Measurements from ENCODE around the gene TMEM203.

Gene TMEM203

DNA sequence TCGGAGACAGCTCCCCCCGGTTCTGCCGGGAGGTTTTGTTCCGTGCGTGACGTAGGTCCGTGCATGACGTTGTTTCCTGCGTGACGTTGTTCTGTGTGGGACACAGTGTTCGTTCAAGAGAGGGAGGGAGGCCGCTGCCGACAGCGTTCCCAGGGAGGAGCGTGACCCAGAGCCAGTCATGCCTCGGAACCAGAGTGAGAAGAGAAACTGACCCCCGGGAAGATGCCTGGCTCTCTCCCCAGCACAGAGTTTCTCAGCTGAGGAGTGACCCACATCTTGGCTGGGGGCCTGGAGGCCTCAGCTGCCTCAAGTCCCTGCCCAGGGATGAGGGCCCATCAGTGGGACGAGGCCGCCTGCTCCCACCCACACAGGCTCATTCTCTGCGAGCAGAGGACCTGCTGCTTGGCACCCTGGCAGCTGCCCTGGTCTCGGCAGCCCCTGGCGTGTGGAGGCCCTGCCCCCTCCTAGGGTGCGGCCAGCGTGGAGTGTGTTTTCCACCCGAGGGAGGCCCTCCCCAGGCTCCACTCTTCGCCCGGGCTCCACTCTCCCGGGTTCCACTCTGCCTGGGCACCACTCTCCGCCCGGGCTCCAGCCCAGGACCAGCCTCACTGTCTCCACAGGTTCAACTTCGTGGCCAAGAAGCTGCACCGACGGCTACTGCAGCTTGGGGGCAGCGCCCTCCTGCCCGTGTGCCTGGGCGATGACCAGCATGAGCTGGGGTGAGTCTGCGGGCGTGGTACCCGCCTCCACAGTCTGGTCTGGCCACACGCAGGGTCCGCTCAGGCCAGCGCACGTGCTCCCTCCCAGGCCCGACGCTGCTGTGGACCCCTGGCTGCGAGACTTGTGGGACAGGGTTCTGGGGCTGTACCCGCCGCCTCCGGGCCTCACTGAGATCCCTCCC, 8.0 kb upstream of the TMEM203 start:
- TF ChIP-seq, protein P1, sequence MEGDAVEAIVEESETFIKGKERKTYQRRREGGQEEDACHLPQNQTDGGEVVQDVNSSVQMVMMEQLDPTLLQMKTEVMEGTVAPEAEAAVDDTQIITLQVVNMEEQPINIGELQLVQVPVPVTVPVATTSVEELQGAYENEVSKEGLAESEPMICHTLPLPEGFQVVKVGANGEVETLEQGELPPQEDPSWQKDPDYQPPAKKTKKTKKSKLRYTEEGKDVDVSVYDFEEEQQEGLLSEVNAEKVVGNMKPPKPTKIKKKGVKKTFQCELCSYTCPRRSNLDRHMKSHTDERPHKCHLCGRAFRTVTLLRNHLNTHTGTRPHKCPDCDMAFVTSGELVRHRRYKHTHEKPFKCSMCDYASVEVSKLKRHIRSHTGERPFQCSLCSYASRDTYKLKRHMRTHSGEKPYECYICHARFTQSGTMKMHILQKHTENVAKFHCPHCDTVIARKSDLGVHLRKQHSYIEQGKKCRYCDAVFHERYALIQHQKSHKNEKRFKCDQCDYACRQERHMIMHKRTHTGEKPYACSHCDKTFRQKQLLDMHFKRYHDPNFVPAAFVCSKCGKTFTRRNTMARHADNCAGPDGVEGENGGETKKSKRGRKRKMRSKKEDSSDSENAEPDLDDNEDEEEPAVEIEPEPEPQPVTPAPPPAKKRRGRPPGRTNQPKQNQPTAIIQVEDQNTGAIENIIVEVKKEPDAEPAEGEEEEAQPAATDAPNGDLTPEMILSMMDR (IDR thresholded peaks at IDR 0.05; ENCODE audit: low read depth, low read length, missing control alignments): no peak
- H3K4me3 ChIP-seq (ENCODE audit: low read depth, low read length): no peak overlapping the region
- in situ Hi-C loops (cut with HindIII; ENCODE audit: low sequenced_read_pairs): no loop called here
- DNase-seq (ENCODE audit: low read depth): no peak

DNA sequence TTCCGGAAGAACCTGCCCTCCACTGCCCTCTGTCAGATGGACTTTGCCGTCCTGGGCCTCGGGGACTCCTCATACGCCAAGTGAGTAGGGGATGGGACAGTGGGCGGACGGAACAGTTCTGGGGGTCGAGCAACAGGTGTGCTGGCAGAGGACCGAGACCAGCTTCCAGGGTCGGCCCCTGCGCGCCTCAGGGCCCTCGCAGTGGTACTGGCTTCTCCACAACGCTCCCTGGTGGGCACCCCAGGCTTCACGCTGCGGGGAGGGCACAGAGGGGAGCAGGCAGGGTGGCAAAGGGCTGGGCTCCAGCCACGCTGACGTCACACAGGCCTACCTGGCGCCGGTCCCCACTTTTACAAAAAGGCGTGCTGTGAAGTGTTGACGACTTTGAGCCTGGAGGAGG, 7.1 kb upstream of the TMEM203 start:
- TF ChIP-seq, protein P1 (IDR thresholded peaks at IDR 0.05; ENCODE audit: low read depth, low read length, missing control alignments): no peak
- no peak overlapping the region for H3K4me3 ChIP-seq (ENCODE audit: low read depth, low read length)
- DNase-seq (ENCODE audit: low read depth): no peak
- in situ Hi-C loops (cut with HindIII; ENCODE audit: low sequenced_read_pairs): no loop called here

DNA sequence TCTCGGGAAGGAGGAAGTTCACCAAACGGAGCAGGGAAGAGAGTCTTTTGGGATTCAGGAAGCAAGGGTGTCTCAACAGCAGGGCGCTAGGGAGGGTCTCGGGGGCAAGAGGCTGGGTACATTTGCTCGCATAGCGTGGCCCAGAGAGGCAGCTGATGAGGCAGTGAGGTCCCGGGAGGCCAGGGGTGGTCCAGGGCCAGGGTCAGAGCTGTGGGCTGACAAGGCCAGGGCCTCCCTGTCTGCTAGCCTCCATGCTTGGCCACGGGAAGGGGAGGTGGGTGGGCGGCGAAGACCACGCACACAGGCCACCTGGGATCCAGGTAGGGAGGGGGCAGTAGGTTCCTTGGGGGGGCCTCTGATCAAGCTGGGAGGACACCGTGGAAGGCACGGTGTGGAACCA, 6.1 kb upstream of the TMEM203 start:
- no peak overlapping the region for H3K4me3 ChIP-seq (ENCODE audit: low read depth, low read length)
- DNase-seq (ENCODE audit: low read depth): no peak
- TF ChIP-seq, protein P1 (IDR thresholded peaks at IDR 0.05; ENCODE audit: low read depth, low read length, missing control alignments): no peak
- in situ Hi-C loops (cut with HindIII; ENCODE audit: low sequenced_read_pairs): no loop called here

DNA sequence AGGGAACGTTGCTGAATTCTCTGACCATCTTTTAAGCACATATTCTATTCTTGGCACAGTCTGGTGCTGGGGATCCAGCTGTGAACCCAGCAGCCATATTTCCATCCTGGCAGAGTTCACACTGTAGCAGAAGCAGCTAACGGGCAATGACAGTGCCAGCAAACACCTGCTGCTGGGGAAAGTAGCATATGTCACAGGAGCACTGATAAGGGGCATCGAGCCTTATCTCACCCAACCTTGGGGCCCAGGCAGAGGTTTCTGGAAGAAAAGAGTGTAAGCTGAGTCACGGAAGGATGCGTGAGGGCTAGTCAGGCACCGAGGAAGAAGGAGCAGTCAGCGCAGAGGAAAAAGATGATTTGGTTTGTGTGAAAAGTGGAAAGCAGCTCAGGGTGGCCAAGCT, 1.2 kb upstream of the TMEM203 start:
- in situ Hi-C loops (cut with HindIII; ENCODE audit: low sequenced_read_pairs): no loop called here
- peak overlapping the region; percentile 91 for H3K4me3 ChIP-seq (ENCODE audit: low read depth, low read length)

DNA sequence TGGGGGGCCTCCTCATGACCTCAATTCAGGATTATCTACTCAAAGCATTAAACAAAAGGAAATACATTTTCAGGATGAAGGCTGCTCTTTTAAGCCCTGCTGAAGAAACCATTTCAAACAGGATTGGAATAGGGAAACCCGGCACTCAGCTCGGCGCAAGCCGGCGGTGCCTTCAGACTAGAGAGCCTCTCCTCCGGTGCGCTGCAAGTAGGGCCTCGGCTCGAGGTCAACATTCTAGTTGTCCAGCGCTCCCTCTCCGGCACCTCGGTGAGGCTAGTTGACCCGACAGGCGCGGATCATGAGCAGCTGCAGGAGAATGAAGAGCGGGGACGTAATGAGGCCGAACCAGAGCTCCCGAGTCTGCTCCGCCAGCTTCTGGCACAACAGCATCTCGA, 720 bp downstream of the TMEM203 start:
- in situ Hi-C loops (cut with HindIII; ENCODE audit: low sequenced_read_pairs): no loop called here
- no peak for DNase-seq (ENCODE audit: low read depth)
- H3K4me3 ChIP-seq (ENCODE audit: low read depth, low read length): peak overlapping the region; percentile 91
- TF ChIP-seq, protein P1 (IDR thresholded peaks at IDR 0.05; ENCODE audit: low read depth, low read length, missing control alignments): no peak

More for the DNA sequence above, 1.2 kb upstream of the TMEM203 start:
- no peak for DNase-seq (ENCODE audit: low read depth)
- TF ChIP-seq, protein P1 (IDR thresholded peaks at IDR 0.05; ENCODE audit: low read depth, low read length, missing control alignments): no peak

DNA sequence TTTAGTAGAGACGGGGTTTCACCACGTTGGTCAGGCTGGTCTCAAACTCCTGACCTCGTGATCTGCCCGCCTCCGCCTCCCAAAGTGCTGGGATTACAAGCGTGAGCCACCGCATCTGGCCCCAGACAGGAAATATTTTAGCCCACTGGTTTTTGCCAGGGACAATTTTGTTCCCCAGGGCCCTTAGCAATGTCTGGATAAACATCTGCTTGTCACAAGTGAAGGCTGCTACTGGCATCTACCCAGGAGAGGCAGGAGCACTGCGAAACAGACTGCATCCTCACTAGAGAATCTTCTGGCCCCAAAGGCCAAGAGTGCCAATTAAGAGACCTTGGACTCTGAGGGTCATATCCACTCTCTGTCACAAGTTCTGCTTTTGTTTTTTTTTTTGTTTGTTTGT, 2.5 kb downstream of the TMEM203 start:
- in situ Hi-C loops (cut with HindIII; ENCODE audit: low sequenced_read_pairs): no loop called here
- no peak for DNase-seq (ENCODE audit: low read depth)
- TF ChIP-seq, protein P1 (IDR thresholded peaks at IDR 0.05; ENCODE audit: low read depth, low read length, missing control alignments): no peak
- H3K4me3 ChIP-seq (ENCODE audit: low read depth, low read length): no peak overlapping the region

Measured in astrocyte of the cerebellum (primary cell).